Lower leg skin (tissue), 3 donors: ENCODE measurements around the gene ZNF133.

Experiments
- POLR2A ChIP-seq, 2 donors: fragments of 450-650 bp; IDR thresholded peaks; one replicate each; pipeline ENCODE4 v1.6.1; 2016 to 2017; ENCODE audit warnings: antibody characterized with exemption in 2 of 2, mild to moderate bottlenecking in 1 of 2, moderate library complexity in 1 of 2
- TF ChIP-seq, protein P1 (sequence below), 3 donors: fragments of 450-650 bp; IDR thresholded peaks; one replicate each; pipeline ENCODE4 v1.5.1; 2016; ENCODE audit warnings: antibody characterized with exemption in 3 of 3, mild to moderate bottlenecking in 3 of 3, moderate library complexity in 2 of 3

DNA sequence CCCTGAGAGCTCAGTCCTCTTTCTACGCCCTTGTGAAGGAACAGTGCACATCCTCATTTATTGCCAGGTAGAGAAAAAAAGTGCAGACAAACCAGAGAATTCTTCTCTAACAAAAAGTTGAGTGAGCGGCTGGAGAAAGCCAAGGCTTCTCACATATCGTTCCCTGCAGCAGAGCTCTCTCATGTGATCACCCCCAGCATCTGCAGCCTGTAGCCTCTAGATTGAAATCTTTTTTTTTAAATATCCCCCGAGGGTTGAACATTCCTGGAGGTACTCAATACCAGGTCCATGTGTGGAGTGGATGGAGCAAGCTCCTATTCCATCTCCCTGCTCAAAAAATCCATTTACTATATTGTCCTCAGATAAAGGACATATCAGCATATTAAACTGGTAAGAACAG is 22.9 kb upstream of the ZNF133 start:
- TF ChIP-seq POLR2A (IDR thresholded peaks at IDR 0.05), result no peak
- TF ChIP-seq, protein P1, sequence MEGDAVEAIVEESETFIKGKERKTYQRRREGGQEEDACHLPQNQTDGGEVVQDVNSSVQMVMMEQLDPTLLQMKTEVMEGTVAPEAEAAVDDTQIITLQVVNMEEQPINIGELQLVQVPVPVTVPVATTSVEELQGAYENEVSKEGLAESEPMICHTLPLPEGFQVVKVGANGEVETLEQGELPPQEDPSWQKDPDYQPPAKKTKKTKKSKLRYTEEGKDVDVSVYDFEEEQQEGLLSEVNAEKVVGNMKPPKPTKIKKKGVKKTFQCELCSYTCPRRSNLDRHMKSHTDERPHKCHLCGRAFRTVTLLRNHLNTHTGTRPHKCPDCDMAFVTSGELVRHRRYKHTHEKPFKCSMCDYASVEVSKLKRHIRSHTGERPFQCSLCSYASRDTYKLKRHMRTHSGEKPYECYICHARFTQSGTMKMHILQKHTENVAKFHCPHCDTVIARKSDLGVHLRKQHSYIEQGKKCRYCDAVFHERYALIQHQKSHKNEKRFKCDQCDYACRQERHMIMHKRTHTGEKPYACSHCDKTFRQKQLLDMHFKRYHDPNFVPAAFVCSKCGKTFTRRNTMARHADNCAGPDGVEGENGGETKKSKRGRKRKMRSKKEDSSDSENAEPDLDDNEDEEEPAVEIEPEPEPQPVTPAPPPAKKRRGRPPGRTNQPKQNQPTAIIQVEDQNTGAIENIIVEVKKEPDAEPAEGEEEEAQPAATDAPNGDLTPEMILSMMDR (IDR thresholded peaks at IDR 0.05), result no peak
